PFSK-1 (cell line): ENCODE measurements around the gene PCCA.

Experiments
- FOXP2 ChIP-seq: optimal IDR thresholded peaks from 2 replicates; pipeline ENCODE3; 2011; ENCODE audit warnings: borderline replicate concordance, control low read depth, inconsistent platforms; ENCODE audit not compliant: insufficient read depth; ENCODE audit errors: extremely low read length, extremely low read depth
- POLR2AphosphoS5 ChIP-seq: IDR thresholded peaks from 2 replicates; pipeline ENCODE4 v1.6.1; 2012; ENCODE audit warnings: low read depth, mild to moderate bottlenecking, control low read depth, low read length, moderate library complexity
- SIN3A ChIP-seq: IDR thresholded peaks from 2 replicates; pipeline ENCODE4 v1.6.1; 2012; ENCODE audit warnings: mild to moderate bottlenecking, low read length, moderate library complexity, borderline replicate concordance; ENCODE audit not compliant: insufficient read depth
- TAF1 ChIP-seq: IDR thresholded peaks from 2 replicates; pipeline ENCODE4 v1.6.1; 2012; ENCODE audit warnings: low read length, control low read depth, borderline replicate concordance; ENCODE audit not compliant: insufficient read depth
- TF ChIP-seq, protein P1 (sequence below), 2 experiments: IDR thresholded peaks; 2 replicates each; pipeline versions ENCODE4 v1.6.1 to v1.8.0; 2011 to 2012; ENCODE audit warnings: low read depth in 2 of 2, low read length in 2 of 2, control low read depth in 1 of 2, inconsistent platforms in 1 of 2, mild to moderate bottlenecking in 1 of 2, moderate library complexity in 1 of 2; ENCODE audit not compliant: insufficient read depth in 1 of 2

Gene PCCA

DNA sequence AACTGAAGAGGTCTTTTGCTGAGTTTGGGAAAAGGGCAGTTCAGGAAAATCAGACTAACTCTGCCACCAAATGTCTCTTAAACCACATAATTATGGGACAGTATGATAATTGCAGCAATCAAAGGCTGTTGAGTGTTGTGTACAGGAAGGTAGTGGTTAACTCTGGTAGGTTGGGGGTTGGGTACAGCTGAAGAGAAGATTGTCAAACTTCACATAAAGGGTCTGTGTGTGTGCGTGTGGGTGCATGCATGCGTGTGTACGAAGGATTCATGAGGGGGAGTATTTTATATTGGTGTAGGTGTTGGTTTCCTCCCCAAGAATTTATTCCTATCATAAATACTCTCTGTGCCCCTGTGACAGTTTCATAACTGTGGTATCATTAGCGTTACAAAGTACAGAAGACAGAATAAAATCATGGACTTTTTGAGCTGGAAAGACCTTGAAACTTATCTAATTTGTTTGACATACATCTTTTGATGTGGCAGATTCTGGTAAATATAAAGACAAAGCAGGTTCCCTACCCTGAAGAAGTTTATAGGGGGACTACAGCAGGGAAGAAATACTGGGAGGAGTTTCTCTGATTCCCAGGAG is 94.1 kb downstream of the PCCA start:
- TF ChIP-seq FOXP2 (no peak), SIN3A (no peak), TAF1 (no peak), POLR2AphosphoS5 (no peak)
- TF ChIP-seq, protein P1, sequence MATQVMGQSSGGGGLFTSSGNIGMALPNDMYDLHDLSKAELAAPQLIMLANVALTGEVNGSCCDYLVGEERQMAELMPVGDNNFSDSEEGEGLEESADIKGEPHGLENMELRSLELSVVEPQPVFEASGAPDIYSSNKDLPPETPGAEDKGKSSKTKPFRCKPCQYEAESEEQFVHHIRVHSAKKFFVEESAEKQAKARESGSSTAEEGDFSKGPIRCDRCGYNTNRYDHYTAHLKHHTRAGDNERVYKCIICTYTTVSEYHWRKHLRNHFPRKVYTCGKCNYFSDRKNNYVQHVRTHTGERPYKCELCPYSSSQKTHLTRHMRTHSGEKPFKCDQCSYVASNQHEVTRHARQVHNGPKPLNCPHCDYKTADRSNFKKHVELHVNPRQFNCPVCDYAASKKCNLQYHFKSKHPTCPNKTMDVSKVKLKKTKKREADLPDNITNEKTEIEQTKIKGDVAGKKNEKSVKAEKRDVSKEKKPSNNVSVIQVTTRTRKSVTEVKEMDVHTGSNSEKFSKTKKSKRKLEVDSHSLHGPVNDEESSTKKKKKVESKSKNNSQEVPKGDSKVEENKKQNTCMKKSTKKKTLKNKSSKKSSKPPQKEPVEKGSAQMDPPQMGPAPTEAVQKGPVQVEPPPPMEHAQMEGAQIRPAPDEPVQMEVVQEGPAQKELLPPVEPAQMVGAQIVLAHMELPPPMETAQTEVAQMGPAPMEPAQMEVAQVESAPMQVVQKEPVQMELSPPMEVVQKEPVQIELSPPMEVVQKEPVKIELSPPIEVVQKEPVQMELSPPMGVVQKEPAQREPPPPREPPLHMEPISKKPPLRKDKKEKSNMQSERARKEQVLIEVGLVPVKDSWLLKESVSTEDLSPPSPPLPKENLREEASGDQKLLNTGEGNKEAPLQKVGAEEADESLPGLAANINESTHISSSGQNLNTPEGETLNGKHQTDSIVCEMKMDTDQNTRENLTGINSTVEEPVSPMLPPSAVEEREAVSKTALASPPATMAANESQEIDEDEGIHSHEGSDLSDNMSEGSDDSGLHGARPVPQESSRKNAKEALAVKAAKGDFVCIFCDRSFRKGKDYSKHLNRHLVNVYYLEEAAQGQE (IDR thresholded peaks at IDR 0.05; ENCODE audit: insufficient read depth in 1 of 2, low read depth in 2 of 2, low read length in 2 of 2) = no peak

DNA sequence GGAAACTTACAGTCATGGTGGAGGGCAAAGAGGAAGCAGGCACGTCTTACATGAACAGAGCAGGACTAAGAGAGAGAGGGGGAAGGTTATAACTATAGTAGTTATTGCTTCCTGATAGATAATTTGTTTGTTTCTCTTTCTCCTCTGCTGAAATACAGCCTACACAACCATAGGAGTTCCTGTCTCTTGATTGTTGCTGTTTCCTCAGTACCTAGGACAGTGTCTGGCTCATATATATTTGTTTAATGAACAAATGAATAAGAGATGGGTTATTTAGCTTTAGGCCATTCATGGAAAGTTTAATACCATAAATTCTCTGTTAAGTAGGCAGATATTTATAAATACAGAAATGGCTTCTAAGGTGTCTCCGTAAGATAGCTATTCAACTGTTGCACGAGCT is 95.2 kb downstream of the PCCA start:
- TF ChIP-seq FOXP2 = no peak
- TF ChIP-seq TAF1 = no peak
- TF ChIP-seq SIN3A = no peak
- TF ChIP-seq, protein P1 (IDR thresholded peaks at IDR 0.05; ENCODE audit: insufficient read depth in 1 of 2, low read depth in 2 of 2, low read length in 2 of 2) = peak in 1 of 2 experiments; percentile 58; a peak in 1 of 4 replicates
- no peak for TF ChIP-seq POLR2AphosphoS5

DNA sequence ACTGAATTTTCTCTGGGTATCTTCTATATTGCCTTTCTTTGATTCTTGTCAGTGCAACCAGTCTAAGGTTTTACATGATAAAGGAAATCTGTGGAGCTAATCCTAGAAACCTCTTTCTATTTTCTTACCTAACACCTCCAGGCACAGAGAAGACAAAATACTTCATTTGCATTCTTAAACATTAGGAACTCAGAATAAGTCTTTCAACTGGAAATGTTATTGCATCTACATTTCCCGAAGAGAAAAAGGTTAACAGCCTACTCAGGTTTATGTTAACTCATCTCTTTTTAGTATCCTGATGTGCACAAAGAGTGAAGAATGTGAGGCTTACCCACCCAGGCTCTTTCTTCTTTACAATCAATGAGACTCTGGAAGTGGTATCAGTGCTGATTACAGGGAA is 106.7 kb downstream of the PCCA start:
- TF ChIP-seq, protein P1 (IDR thresholded peaks at IDR 0.05; ENCODE audit: insufficient read depth in 1 of 2, low read depth in 2 of 2, low read length in 2 of 2) = no peak
- TF ChIP-seq FOXP2 = no peak
- TF ChIP-seq SIN3A = no peak
- TF ChIP-seq POLR2AphosphoS5 = no peak
- TF ChIP-seq TAF1 = no peak

DNA sequence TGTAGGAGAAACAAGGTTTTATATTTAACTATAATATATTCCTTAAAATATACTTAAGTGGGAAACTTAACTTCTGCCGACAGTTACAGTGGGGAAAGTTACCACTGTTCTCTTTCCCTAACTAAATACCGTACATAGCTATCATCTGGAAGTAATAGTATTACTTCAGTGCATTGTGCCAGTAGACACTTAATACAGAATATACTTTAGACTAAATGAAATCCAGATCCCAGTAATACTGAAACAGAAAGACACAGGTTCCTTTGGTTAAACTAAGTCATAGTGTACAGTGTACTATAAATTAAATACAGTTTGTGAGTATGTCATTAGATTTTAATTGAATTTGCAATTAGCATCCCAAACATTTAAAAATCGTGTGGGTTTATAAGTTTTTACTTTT is 107.5 kb downstream of the PCCA start:
- TF ChIP-seq TAF1 (no peak), SIN3A (no peak), POLR2AphosphoS5 (no peak), FOXP2 (no peak)
- TF ChIP-seq, protein P1 (IDR thresholded peaks at IDR 0.05; ENCODE audit: insufficient read depth in 1 of 2, low read depth in 2 of 2, low read length in 2 of 2) = no peak
